Kidney glomerular epithelial cell (primary cell): ENCODE measurements around the gene SLC16A10.
A peak's percentile ranks its signal among the peaks of the same experiment; 100 is the strongest.
"Not testable (repeated sequence)": the region's sequence is repeated elsewhere in the genome, so short reads cannot be mapped to it uniquely, and the experiment has no call there.

Experiments
- DNase-seq: peaks from one replicate; lab custom pipeline; 2025; lab: John Stamatoyannopoulos, UW

The SLC16A10 gene

GRCh38 chr6:111132669-111133068, 45.4 kb downstream of the SLC16A10 start:
- not testable (repeated sequence) for DNase-seq

GRCh38 chr6:111134236-111134869, 47.0 kb downstream of the SLC16A10 start:
- not testable (repeated sequence) for DNase-seq

- DNase-seq: not testable (repeated sequence)
These were observed 50.3 kb downstream of the SLC16A10 start for GRCh38 chr6:111137489-111138093.

GRCh38 chr6:111147440-111147839, 60.1 kb downstream of the SLC16A10 start:
- DNase-seq: peak; percentile 84

- no peak for DNase-seq
These were observed 60.8 kb downstream of the SLC16A10 start for GRCh38 chr6:111148110-111148509.

- DNase-seq: no peak
These were observed 63.3 kb downstream of the SLC16A10 start for GRCh38 chr6:111150577-111150976.

- DNase-seq: peak; percentile 13
These were observed 67.7 kb downstream of the SLC16A10 start for GRCh38 chr6:111154981-111155380.

- no peak for DNase-seq
These were observed 70.1 kb downstream of the SLC16A10 start for GRCh38 chr6:111157412-111157811.

GRCh38 chr6:111159633-111160032, 72.3 kb downstream of the SLC16A10 start:
- no peak for DNase-seq

- no peak for DNase-seq
These were observed 74.3 kb downstream of the SLC16A10 start for GRCh38 chr6:111161650-111162049.

GRCh38 chr6:111162504-111162903, 75.2 kb downstream of the SLC16A10 start:
- no peak for DNase-seq

GRCh38 chr6:111171577-111172400, 84.5 kb downstream of the SLC16A10 start:
- DNase-seq: no peak

- no peak for DNase-seq
These were observed 85.3 kb downstream of the SLC16A10 start for GRCh38 chr6:111172563-111172962.

- DNase-seq: no peak
These were observed 86.0 kb downstream of the SLC16A10 start for GRCh38 chr6:111173341-111173740.

- no peak for DNase-seq
These were observed 86.6 kb downstream of the SLC16A10 start for GRCh38 chr6:111173946-111174345.

- DNase-seq: no peak
These were observed 87.8 kb downstream of the SLC16A10 start for GRCh38 chr6:111175109-111175508.

GRCh38 chr6:111176038-111176759, 88.9 kb downstream of the SLC16A10 start:
- no peak for DNase-seq

GRCh38 chr6:111176760-111177099, 89.4 kb downstream of the SLC16A10 start:
- no peak for DNase-seq

GRCh38 chr6:111177131-111177530, 89.8 kb downstream of the SLC16A10 start:
- DNase-seq: no peak

GRCh38 chr6:111183702-111184517, 96.6 kb downstream of the SLC16A10 start:
- DNase-seq: no peak

- peak; percentile 12 for DNase-seq
These were observed 97.7 kb downstream of the SLC16A10 start for GRCh38 chr6:111184827-111185532.
